Spinal cord (tissue), 10 donors: ENCODE results near the gene TMTC4. TPM values are rescaled to one million over a fixed set of nuclear protein-coding genes. Genes with fewer than 3 reads are reported as not detected.
A peak's percentile ranks its signal among the peaks of the same experiment; 100 is the strongest.

Experiments used
- DNase-seq, 6 donors: peaks; one replicate each; pipeline versions ENCODE4 v3.0.0 to v3.0.0-alpha.2; 2013 to 2015; ENCODE audit warnings: low spot score in 6 of 6, low read depth in 4 of 6
- H3K27ac ChIP-seq: one replicate; pipeline ENCODE4 v1.5.1; 2013; ENCODE audit warnings: low read depth, low read length, control low read depth
- H3K27me3 ChIP-seq: one replicate; pipeline ENCODE4 v1.6.1; 2013; ENCODE audit warnings: low read length; ENCODE audit not compliant: control insufficient read depth, insufficient read depth
- H3K36me3 ChIP-seq: one replicate; pipeline ENCODE4 v1.6.1; 2013; ENCODE audit warnings: low read length; ENCODE audit not compliant: control insufficient read depth, insufficient read depth
- H3K4me1 ChIP-seq: one replicate; pipeline ENCODE4 v1.6.1; 2013; ENCODE audit warnings: low read length; ENCODE audit not compliant: control insufficient read depth, insufficient read depth
- H3K4me3 ChIP-seq: one replicate; pipeline ENCODE4 v1.5.1; 2013; ENCODE audit warnings: low read depth, low read length, control low read depth
- H3K9me3 ChIP-seq: one replicate; pipeline ENCODE4 v1.6.1; 2013; ENCODE audit warnings: low read length; ENCODE audit not compliant: control insufficient read depth, insufficient read depth
- WGBS: methylation state at CpG from one replicate; pipeline ENCODE4 v1.1.5; 2013; ENCODE audit warnings: missing lambda C conversion rate; ENCODE audit not compliant: insufficient coverage; 5-methylcytosine and 5-hydroxymethylcytosine counted together
- polyA plus RNA-seq, 2 donors: library from polyadenylated mRNA; unstranded; fragments of 120-200 nt; gene quantifications; one replicate each; pipeline ENCODE4 v1.2.1, GENCODE V29; 2013; ENCODE audit not compliant: insufficient read length in 2 of 2
- total RNA-seq, 2 donors: library from RNA; depleted of rRNA in 1 of 2; stranded (reverse); fragments of 120-200 nt in 1 of 2; fragments of >200 nt in 1 of 2; gene quantifications; one replicate each; pipeline versions ENCODE4 v1.2.3 to v1.2.4, GENCODE V29; 2013 to 2014
- donor health status: healthy.

The TMTC4 gene
- total and polyA plus RNA-seq, 4 donors: 64.9 to 101 (median 72.2) TPM

GRCh38 chr13:100637380-100637779 lies 37.2 kb downstream of the TMTC4 start:
- Histone ChIP-seq H3K4me3 (no peak overlapping the region), H3K27ac (no peak overlapping the region), H3K9me3 (no peaks in the 10 kb centered on the region), H3K27me3 (no peaks in the 10 kb centered on the region), H3K36me3 (peaks cover 30% of the 10 kb centered on the region), H3K4me1 (peaks cover 6% of the 10 kb centered on the region)
- WGBS: 96% methylated on average over 9 of the region's 16 CpGs
- no peak for DNase-seq

- no peak overlapping the region for H3K27ac ChIP-seq
- no peak overlapping the region for H3K4me3 ChIP-seq
- H3K9me3 ChIP-seq: no peaks in the 10 kb centered on the region
- H3K36me3 ChIP-seq: peaks cover 25% of the 10 kb centered on the region
- 66% methylated on average over 4 of the region's 7 CpGs for WGBS
- peak in 2 of 6 donors; percentile 61 to 74 for DNase-seq
- peaks cover 6% of the 10 kb centered on the region for H3K4me1 ChIP-seq
- no peaks in the 10 kb centered on the region for H3K27me3 ChIP-seq
These were observed 38.2 kb downstream of the TMTC4 start for GRCh38 chr13:100636441-100636840.

GRCh38 chr13:100636004-100636403 lies 38.6 kb downstream of the TMTC4 start:
- H3K27me3 ChIP-seq: no peaks in the 10 kb centered on the region
- no peak overlapping the region for H3K4me3 ChIP-seq
- no peak for DNase-seq
- H3K9me3 ChIP-seq: no peaks in the 10 kb centered on the region
- H3K4me1 ChIP-seq: peaks cover 6% of the 10 kb centered on the region
- no CpG with 5 or more reads among the region's 7 CpGs for WGBS
- H3K27ac ChIP-seq: no peak overlapping the region
- H3K36me3 ChIP-seq: peaks cover 21% of the 10 kb centered on the region

GRCh38 chr13:100634696-100635095 lies 39.9 kb downstream of the TMTC4 start:
- no peaks in the 10 kb centered on the region for H3K9me3 ChIP-seq
- peaks cover 9% of the 10 kb centered on the region for H3K4me1 ChIP-seq
- no peaks in the 10 kb centered on the region for H3K27me3 ChIP-seq
- no peak overlapping the region for H3K27ac ChIP-seq
- no peak overlapping the region for H3K4me3 ChIP-seq
- WGBS: 78% methylated on average over 12 of the region's 12 CpGs
- DNase-seq: peak in 1 of 6 donors; percentile 63
- H3K36me3 ChIP-seq: peaks cover 19% of the 10 kb centered on the region

GRCh38 chr13:100633461-100633860 lies 41.1 kb downstream of the TMTC4 start:
- Histone ChIP-seq H3K27ac (no peak overlapping the region), H3K9me3 (no peaks in the 10 kb centered on the region), H3K4me3 (no peak overlapping the region), H3K4me1 (peaks cover 9% of the 10 kb centered on the region), H3K27me3 (no peaks in the 10 kb centered on the region), H3K36me3 (peaks cover 26% of the 10 kb centered on the region)
- peak in 1 of 6 donors; percentile 49 for DNase-seq
- WGBS: 69% methylated on average over 2 of the region's 2 CpGs

- Histone ChIP-seq H3K27ac (peak overlapping the region; percentile 74), H3K4me3 (no peak overlapping the region), H3K9me3 (no peaks in the 10 kb centered on the region), H3K27me3 (no peaks in the 10 kb centered on the region), H3K36me3 (peaks cover 35% of the 10 kb centered on the region), H3K4me1 (peaks cover 3% of the 10 kb centered on the region)
- WGBS: 14% methylated on average over 8 of the region's 8 CpGs
- DNase-seq: peak in 3 of 6 donors; percentile 45 to 91 (median 81)
These were observed 44.0 kb downstream of the TMTC4 start for GRCh38 chr13:100630555-100630954.

- Histone ChIP-seq H3K27me3 (no peaks in the 10 kb centered on the region), H3K27ac (no peak overlapping the region), H3K4me1 (peaks cover 3% of the 10 kb centered on the region), H3K36me3 (peaks cover 28% of the 10 kb centered on the region), H3K9me3 (no peaks in the 10 kb centered on the region), H3K4me3 (no peak overlapping the region)
- DNase-seq: no peak
- 89% methylated on average over 9 of the region's 15 CpGs for WGBS
These were observed 47.5 kb downstream of the TMTC4 start for GRCh38 chr13:100627120-100627519.

- WGBS: no CpG with 5 or more reads among the region's 9 CpGs
- Histone ChIP-seq H3K27me3 (no peaks in the 10 kb centered on the region), H3K4me1 (peaks cover 1% of the 10 kb centered on the region), H3K4me3 (no peak overlapping the region), H3K27ac (peak overlapping the region; percentile 67), H3K9me3 (no peaks in the 10 kb centered on the region), H3K36me3 (peaks cover 32% of the 10 kb centered on the region)
- no peak for DNase-seq
These were observed 49.1 kb downstream of the TMTC4 start for GRCh38 chr13:100625447-100625846.

- Histone ChIP-seq H3K27me3 (no peaks in the 10 kb centered on the region), H3K36me3 (peaks cover 10% of the 10 kb centered on the region), H3K27ac (no peak overlapping the region), H3K4me3 (no peak overlapping the region), H3K4me1 (no peaks in the 10 kb centered on the region), H3K9me3 (peaks cover 2% of the 10 kb centered on the region)
- no peak for DNase-seq
- no CpG with 5 or more reads among the region's 4 CpGs for WGBS
These were observed 53.8 kb downstream of the TMTC4 start for GRCh38 chr13:100620792-100621191.

- DNase-seq: no peak
- WGBS: 100% methylated on average over 1 of the region's 2 CpGs
- peaks cover 2% of the 10 kb centered on the region for H3K9me3 ChIP-seq
- no peaks in the 10 kb centered on the region for H3K4me1 ChIP-seq
- no peak overlapping the region for H3K4me3 ChIP-seq
- no peaks in the 10 kb centered on the region for H3K27me3 ChIP-seq
- peaks cover 10% of the 10 kb centered on the region for H3K36me3 ChIP-seq
- no peak overlapping the region for H3K27ac ChIP-seq
These were observed 54.7 kb downstream of the TMTC4 start for GRCh38 chr13:100619940-100620339.
